T-helper 1 cell treated with Interleukin-12 subunit alpha and Interleukin-12 subunit beta and Interleukin-4 antibody, amounts not matched to agents 30 μg/mL and 1 μg/mL, for 36 hours (primary cell): ENCODE measurements around the gene RPL22L1.
"Not testable (repeated sequence)": the region's sequence is repeated elsewhere in the genome, so short reads cannot be mapped to it uniquely, and the experiment has no call there.

Source experiments
- H3K27ac Mint-ChIP-seq: one replicate; pipeline ENCODE4 v1.8.0; 2021; ENCODE audit warnings: mild to moderate bottlenecking, mixed read lengths
- H3K27me3 Mint-ChIP-seq: one replicate; pipeline ENCODE4 v1.8.0; 2021; ENCODE audit warnings: low read depth, mixed read lengths
- H3K36me3 Mint-ChIP-seq: one replicate; pipeline ENCODE4 v1.8.0; 2021; ENCODE audit warnings: low read depth, mixed read lengths
- H3K4me1 Mint-ChIP-seq: one replicate; pipeline ENCODE4 v1.8.0; 2021; ENCODE audit warnings: low read depth, mixed read lengths
- H3K4me3 Mint-ChIP-seq: one replicate; pipeline ENCODE4 v1.8.0; 2021; ENCODE audit warnings: mild to moderate bottlenecking, moderate library complexity, mixed read lengths
- H3K9me3 Mint-ChIP-seq: one replicate; pipeline ENCODE4 v1.8.0; 2021; ENCODE audit warnings: mixed read lengths

The RPL22L1 gene

DNA sequence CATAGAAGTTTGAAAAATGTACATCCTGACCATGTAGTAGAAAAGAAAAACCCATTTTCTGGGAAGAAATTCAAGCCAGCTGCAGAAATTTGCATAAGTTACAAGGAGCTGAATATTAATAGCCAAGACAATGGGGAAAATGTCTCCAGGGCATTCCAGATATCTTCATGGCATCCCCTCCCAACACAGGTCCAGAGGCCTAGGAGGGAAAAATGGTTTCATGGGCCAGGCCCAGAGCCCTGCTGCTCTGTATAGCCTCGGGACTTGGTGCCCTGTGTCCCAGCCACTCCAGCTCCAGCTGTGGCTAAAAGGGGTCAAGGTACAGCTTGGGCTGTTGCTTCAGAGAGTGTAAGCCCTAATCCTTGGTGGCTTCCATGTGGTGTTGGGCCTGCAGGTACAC, 27.2 kb upstream of the RPL22L1 start:
- not testable (repeated sequence) for H3K9me3 Mint-ChIP-seq, H3K4me1 Mint-ChIP-seq, H3K36me3 Mint-ChIP-seq, H3K27ac Mint-ChIP-seq, H3K4me3 Mint-ChIP-seq, H3K27me3 Mint-ChIP-seq

DNA sequence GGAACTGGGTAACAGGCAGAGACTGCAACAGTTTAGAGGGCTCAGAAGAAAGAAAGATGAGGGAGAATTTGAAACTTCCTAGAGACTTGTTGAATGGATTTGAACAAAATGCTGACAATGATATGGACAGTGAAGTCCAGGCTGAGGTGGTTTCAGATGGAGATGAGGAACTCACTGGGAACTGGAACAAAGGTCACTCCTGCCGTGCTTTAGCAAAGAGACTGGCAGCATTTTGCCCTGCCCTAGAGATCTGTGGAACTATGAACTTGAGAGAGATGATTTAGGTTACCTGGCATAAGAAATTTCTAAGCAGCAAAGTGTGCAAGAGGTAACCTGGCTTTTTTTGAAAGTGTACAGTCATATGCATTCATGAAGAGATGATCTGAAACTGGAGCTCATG, 26.8 kb upstream of the RPL22L1 start:
- H3K27ac Mint-ChIP-seq, result no peak overlapping the region
- H3K27me3 Mint-ChIP-seq, result no peaks in the 10 kb centered on the region
- no peaks in the 10 kb centered on the region for H3K9me3 Mint-ChIP-seq
- no peaks in the 10 kb centered on the region for H3K36me3 Mint-ChIP-seq
- H3K4me3 Mint-ChIP-seq, result no peak overlapping the region
- H3K4me1 Mint-ChIP-seq, result peaks cover 4% of the 10 kb centered on the region

DNA sequence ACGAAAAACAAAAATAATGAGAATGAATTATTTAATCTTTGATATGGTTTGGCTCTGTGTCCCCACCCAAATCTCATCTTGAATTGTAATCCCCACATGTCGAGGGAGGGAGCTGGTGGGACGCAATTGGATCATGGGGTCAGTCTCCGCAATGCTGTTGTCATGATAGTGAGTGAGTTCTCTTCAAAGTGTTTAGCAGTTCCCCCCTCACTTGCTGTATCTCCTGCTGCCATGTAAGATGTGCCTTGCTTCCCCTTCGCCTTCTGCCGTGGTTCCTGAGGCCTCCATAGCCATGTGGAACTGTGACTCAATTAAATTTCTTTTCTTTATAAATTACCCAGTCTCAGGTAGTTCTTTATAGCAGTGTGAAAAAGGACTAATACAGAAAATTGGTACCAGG, 26.3 kb upstream of the RPL22L1 start:
- not testable (repeated sequence) for H3K27me3 Mint-ChIP-seq, H3K9me3 Mint-ChIP-seq, H3K4me3 Mint-ChIP-seq, H3K27ac Mint-ChIP-seq, H3K4me1 Mint-ChIP-seq, H3K36me3 Mint-ChIP-seq

- H3K27me3 Mint-ChIP-seq, result no peaks in the 10 kb centered on the region
- no peaks in the 10 kb centered on the region for H3K9me3 Mint-ChIP-seq
- no peaks in the 10 kb centered on the region for H3K4me1 Mint-ChIP-seq
- H3K27ac Mint-ChIP-seq, result no peak overlapping the region
- H3K36me3 Mint-ChIP-seq, result no peaks in the 10 kb centered on the region
- no peak overlapping the region for H3K4me3 Mint-ChIP-seq
Observed at GRCh38 chr3:170893895-170894294, 23.9 kb upstream of the RPL22L1 start.

DNA sequence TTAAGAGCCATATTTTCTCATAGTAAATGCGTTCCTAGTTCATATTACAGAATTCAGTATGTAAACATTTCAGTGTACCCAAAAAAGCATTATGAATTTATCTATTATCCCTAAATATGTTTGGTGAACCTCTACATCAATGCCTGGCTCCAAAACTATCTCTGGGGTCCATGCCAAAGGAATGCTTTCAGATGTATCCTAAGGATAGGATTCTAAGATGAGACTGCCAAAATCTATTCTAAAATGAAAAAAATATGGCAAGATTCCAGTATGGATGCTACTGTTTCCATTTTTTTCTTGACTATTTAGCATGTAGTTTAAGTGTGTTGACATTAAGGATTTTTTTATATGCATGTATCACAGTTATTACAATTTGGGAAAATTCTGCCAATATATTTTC, 19.6 kb upstream of the RPL22L1 start:
- H3K27ac Mint-ChIP-seq, result no peak overlapping the region
- no peaks in the 10 kb centered on the region for H3K9me3 Mint-ChIP-seq
- H3K36me3 Mint-ChIP-seq, result no peaks in the 10 kb centered on the region
- H3K27me3 Mint-ChIP-seq, result peaks cover 9% of the 10 kb centered on the region
- H3K4me3 Mint-ChIP-seq, result no peak overlapping the region
- no peaks in the 10 kb centered on the region for H3K4me1 Mint-ChIP-seq

- Mint-ChIP-seq H3K27me3 (peaks cover 9% of the 10 kb centered on the region), H3K36me3 (no peaks in the 10 kb centered on the region), H3K27ac (no peak overlapping the region), H3K9me3 (no peaks in the 10 kb centered on the region), H3K4me1 (no peaks in the 10 kb centered on the region), H3K4me3 (no peak overlapping the region)
Observed at GRCh38 chr3:170889132-170889531, 19.1 kb upstream of the RPL22L1 start.

DNA sequence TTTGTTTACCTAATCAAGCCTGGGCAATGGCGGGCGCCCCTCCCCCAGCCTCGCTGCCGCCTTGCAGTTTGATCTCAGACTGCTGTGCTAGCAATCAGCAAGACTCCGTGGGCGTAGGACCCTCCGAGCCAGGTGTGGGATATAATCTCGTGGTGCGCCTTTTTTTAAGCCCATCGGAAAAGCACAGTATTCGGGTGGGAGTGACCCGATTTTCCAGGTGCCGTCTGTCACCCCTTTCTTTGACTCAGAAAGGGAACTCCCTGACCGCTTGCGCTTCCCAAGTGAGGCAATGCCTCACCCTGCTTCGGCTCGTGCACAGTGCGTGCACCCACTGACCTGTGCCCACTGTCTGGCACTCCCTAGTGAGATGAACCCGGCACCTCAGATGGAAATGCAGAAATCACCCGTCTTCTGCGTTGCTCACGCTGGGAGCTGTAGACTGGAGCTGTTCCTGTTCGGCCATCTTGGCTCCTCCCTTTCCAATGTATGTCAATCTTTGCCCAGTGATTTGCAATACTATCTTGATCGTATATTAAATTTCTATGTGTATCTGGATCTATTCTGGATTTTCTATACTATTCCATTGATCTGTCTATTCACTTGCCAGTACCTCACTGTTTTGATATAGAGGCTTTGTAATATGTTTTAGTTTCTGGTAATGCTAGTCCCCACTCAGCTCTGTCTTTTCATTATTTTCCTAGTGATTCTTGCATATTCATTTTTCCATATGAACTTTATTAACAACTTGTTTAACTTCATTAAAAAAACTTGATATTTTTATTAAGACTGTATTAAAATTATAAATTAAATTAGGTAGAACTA, 14.3 kb upstream of the RPL22L1 start:
- H3K4me1 Mint-ChIP-seq, H3K4me3 Mint-ChIP-seq, H3K9me3 Mint-ChIP-seq, H3K27ac Mint-ChIP-seq, H3K36me3 Mint-ChIP-seq, H3K27me3 Mint-ChIP-seq: not testable (repeated sequence)

- H3K27ac Mint-ChIP-seq, result not testable (repeated sequence)
Observed at GRCh38 chr3:170878688-170879087, 8.7 kb upstream of the RPL22L1 start.

DNA sequence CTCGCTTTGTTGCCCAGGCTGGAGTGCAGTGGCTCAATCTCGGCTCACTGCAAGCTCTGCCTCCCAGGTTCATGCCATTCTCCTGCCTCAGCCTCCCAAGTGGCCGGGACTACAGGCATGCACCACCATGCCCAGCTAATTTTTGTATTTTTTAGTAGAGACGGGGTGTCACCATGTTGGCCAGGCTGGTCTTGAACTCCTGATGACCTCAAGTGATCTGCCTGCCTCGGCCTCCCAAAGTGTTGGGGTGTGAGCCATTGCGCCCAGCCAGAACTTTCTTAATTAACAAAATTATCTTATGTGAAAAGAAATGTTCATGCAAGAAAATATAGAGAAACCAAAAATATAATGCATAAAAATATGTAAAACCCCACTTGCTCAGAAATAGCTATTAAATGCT, 7.3 kb upstream of the RPL22L1 start:
- not testable (repeated sequence) for H3K27me3 Mint-ChIP-seq, H3K27ac Mint-ChIP-seq, H3K9me3 Mint-ChIP-seq, H3K4me1 Mint-ChIP-seq, H3K4me3 Mint-ChIP-seq, H3K36me3 Mint-ChIP-seq

More at GRCh38 chr3:170878688-170879087, 8.7 kb upstream of the RPL22L1 start:
- not testable (repeated sequence) for H3K4me3 Mint-ChIP-seq, H3K9me3 Mint-ChIP-seq, H3K4me1 Mint-ChIP-seq, H3K36me3 Mint-ChIP-seq, H3K27me3 Mint-ChIP-seq

- no peak overlapping the region for H3K4me3 Mint-ChIP-seq
- no peak overlapping the region for H3K27ac Mint-ChIP-seq
- H3K36me3 Mint-ChIP-seq, result no peaks in the 10 kb centered on the region
- H3K9me3 Mint-ChIP-seq, result no peaks in the 10 kb centered on the region
- no peaks in the 10 kb centered on the region for H3K4me1 Mint-ChIP-seq
- H3K27me3 Mint-ChIP-seq, result peaks cover 9% of the 10 kb centered on the region
Observed at GRCh38 chr3:170876537-170876936, 6.5 kb upstream of the RPL22L1 start.

DNA sequence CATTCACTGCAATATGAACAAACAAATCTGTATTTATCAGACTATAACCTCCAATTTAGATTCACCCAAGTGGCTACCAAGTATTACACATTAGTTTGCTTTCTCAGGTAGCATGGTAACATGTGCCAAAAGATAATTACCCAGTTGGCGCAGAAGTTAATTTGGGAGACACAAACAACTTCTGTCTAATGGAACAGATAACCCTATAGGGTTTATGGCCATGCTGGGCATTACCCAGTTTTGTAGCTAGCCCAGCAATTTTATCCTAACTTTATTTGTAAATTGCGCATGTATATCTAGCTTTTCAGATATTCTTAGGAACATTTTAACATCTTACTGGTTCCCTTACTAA, 780 bp downstream of the RPL22L1 start:
- Mint-ChIP-seq H3K9me3 (no peaks in the 10 kb centered on the region), H3K36me3 (peaks cover 24% of the 10 kb centered on the region), H3K27me3 (peaks cover 6% of the 10 kb centered on the region), H3K27ac (peak overlapping the region; percentile 94), H3K4me1 (peaks cover 15% of the 10 kb centered on the region), H3K4me3 (peak overlapping the region; percentile 91)

- peak overlapping the region; percentile 94 for H3K27ac Mint-ChIP-seq
- peak overlapping the region; percentile 91 for H3K4me3 Mint-ChIP-seq
- peaks cover under 1% of the 10 kb centered on the region for H3K27me3 Mint-ChIP-seq
- peaks cover 24% of the 10 kb centered on the region for H3K36me3 Mint-ChIP-seq
- no peaks in the 10 kb centered on the region for H3K9me3 Mint-ChIP-seq
- H3K4me1 Mint-ChIP-seq, result peaks cover 15% of the 10 kb centered on the region
Observed at GRCh38 chr3:170868577-170869238, 1.3 kb downstream of the RPL22L1 start.

DNA sequence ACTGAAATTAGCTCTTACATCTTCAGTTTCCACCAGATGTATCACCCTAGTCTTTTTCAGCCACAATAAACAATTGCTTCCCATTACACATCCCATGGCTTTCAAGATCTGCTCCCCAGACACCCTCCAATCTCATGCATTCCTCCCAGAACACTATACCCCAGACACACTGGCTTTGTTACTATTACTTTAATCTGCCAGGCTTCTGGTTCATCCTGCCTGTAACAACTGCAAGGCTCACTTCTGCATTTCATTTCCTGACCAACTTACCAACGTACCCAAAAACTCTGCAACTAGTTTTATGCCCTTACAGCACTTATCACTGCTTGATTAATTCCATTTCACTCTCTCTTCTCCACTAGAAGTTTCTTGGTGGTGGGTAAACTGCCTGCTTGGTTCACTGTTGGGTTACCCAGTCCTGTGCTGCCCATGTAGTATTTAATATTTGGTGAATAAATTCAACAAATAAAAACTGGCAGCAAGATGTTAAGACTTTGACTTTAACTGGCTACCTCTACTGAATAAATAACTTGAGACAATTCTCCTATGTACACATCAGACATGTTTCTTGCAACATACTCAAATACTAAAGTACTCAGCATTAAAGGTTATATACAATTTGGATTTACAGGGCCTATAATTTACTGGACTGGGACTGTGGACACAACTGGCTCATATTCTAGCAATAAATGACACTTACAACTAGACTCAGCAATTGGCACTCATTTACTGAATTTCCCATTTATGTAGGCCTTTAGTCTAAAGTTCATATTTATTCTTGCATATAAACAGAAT, 2.7 kb downstream of the RPL22L1 start:
- peaks cover 15% of the 10 kb centered on the region for H3K4me1 Mint-ChIP-seq
- peak overlapping the region; percentile 60 for H3K4me3 Mint-ChIP-seq
- peaks cover 27% of the 10 kb centered on the region for H3K36me3 Mint-ChIP-seq
- H3K27ac Mint-ChIP-seq, result no peak overlapping the region
- H3K9me3 Mint-ChIP-seq, result no peaks in the 10 kb centered on the region
- no peaks in the 10 kb centered on the region for H3K27me3 Mint-ChIP-seq

DNA sequence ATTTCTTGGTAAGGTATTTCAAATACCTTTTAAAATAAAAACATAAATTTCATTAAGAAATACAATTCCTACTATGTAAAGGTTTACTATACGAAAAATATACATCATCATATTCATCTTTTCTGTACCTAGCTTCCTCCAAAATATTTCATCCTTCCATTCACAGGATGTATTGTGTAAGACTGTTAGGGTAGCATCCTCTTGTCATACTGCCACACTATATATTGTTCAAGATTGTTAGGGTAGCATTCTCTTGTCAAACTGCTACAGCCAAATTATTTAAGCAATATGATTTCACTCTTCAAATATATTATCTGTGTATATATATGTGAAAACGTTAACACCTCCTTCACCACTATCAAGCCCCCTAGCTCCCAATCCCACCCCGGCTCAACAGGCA, 3.5 kb downstream of the RPL22L1 start:
- no peaks in the 10 kb centered on the region for H3K27me3 Mint-ChIP-seq

More for the DNA sequence above, 3.5 kb downstream of the RPL22L1 start:
- Mint-ChIP-seq H3K36me3 (peaks cover 27% of the 10 kb centered on the region), H3K4me3 (no peak overlapping the region), H3K4me1 (peaks cover 15% of the 10 kb centered on the region), H3K9me3 (no peaks in the 10 kb centered on the region), H3K27ac (no peak overlapping the region)
